HFF-Myc (cell line): Measurements from ENCODE around the gene ACOXL.

Experiments used
- DNase-seq: peaks from one replicate; pipeline ENCODE4 v3.0.0-alpha.2; 2011; ENCODE audit warnings: low read depth; ENCODE audit errors: extremely low read depth
- H3K4me3 ChIP-seq: replicated peaks from 2 replicates; pipeline ENCODE4 v1.5.1; 2011; ENCODE audit warnings: low read depth, mild to moderate bottlenecking, control low read depth, low read length
- TF ChIP-seq, protein P1 (sequence below): IDR thresholded peaks from 2 replicates; pipeline ENCODE4 v1.5.1; 2012; ENCODE audit warnings: mild to moderate bottlenecking, low read depth, low read length, control low read depth; ENCODE audit errors: missing control alignments

ACOXL gene

GRCh38 chr2:111050701-111051376, 318.5 kb downstream of the ACOXL start:
- H3K4me3 ChIP-seq: no peak overlapping the region
- DNase-seq: no peak
- TF ChIP-seq, protein P1, sequence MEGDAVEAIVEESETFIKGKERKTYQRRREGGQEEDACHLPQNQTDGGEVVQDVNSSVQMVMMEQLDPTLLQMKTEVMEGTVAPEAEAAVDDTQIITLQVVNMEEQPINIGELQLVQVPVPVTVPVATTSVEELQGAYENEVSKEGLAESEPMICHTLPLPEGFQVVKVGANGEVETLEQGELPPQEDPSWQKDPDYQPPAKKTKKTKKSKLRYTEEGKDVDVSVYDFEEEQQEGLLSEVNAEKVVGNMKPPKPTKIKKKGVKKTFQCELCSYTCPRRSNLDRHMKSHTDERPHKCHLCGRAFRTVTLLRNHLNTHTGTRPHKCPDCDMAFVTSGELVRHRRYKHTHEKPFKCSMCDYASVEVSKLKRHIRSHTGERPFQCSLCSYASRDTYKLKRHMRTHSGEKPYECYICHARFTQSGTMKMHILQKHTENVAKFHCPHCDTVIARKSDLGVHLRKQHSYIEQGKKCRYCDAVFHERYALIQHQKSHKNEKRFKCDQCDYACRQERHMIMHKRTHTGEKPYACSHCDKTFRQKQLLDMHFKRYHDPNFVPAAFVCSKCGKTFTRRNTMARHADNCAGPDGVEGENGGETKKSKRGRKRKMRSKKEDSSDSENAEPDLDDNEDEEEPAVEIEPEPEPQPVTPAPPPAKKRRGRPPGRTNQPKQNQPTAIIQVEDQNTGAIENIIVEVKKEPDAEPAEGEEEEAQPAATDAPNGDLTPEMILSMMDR: no peak

DNA sequence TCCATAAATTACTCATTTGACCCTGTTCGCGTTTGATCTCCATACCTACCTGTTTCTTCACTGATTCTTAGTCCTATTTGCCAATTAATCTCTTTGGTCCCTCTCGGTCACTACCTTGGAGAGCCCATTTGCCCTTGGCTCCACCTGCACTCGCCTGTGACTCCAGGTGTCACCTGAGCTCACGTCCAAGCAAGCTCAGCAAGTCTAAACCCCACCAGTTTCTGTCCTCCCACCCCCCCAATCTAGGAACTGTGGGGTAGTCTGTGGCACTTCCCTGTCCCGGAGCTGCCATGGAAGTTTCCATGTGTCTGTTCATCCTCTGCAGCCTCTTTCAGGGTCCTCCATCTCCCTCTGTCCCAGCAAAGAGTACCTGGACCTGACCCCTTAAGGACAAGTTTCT, 320.2 kb downstream of the ACOXL start:
- TF ChIP-seq, protein P1: no peak
- DNase-seq: no peak
- no peak overlapping the region for H3K4me3 ChIP-seq

- TF ChIP-seq, protein P1: no peak
- H3K4me3 ChIP-seq: no peak overlapping the region
- no peak for DNase-seq
These were observed 320.9 kb downstream of the ACOXL start for GRCh38 chr2:111053266-111053665.

- DNase-seq: no peak
- no peak overlapping the region for H3K4me3 ChIP-seq
- TF ChIP-seq, protein P1: no peak
These were observed 321.6 kb downstream of the ACOXL start for GRCh38 chr2:111053825-111054515.

GRCh38 chr2:111054791-111055691, 322.7 kb downstream of the ACOXL start:
- no peak for DNase-seq
- no peak overlapping the region for H3K4me3 ChIP-seq
- TF ChIP-seq, protein P1: no peak

DNA sequence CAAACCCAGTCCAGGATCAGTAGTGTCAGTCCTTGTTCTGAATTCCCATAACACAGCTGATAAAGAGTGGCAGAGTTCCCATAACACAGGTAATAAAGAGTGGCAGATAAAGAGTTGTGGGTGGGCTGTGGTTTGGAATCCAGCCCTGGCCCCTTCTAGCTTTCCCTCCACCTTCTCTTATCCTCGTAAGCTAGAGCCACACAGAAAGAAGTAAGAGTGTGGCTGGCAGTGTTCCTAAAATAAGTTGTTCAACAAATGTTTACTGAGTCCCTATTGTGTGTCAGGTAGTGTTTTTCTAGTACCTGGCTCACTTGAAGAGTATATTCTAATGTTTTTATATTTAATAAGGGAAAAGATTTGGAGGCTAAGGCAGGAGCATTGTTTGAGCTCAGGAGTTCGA, 323.4 kb downstream of the ACOXL start:
- no peak overlapping the region for H3K4me3 ChIP-seq
- no peak for DNase-seq
- TF ChIP-seq, protein P1: no peak
